Panc1 (cell line): ENCODE measurements around the gene EPB41L5.
"Not testable (repeated sequence)": the region's sequence is repeated elsewhere in the genome, so short reads cannot be mapped to it uniquely, and the experiment has no call there.

Experiments used
- CTCF ChIP-seq: fragments of 450-650 bp; IDR thresholded peaks from 2 replicates; pipeline ENCODE4 v1.5.1; 2017; ENCODE audit warnings: mild to moderate bottlenecking
- POLR2AphosphoS5 ChIP-seq: IDR thresholded peaks from 2 replicates; pipeline ENCODE4 v1.6.1; 2012; ENCODE audit warnings: mild to moderate bottlenecking, low read depth, low read length, moderate library complexity
- REST ChIP-seq, 2 experiments: IDR thresholded peaks; 2 replicates each; pipeline ENCODE4 v1.6.1; 2011 to 2012; ENCODE audit warnings: low read depth in 2 of 2, control low read depth in 1 of 2, low read length in 1 of 2, mild to moderate bottlenecking in 1 of 2, moderate library complexity in 1 of 2; ENCODE audit not compliant: insufficient read depth in 1 of 2

GRCh38 chr2:120022505-120022904, 9.6 kb downstream of the EPB41L5 start:
- not testable (repeated sequence) for TF ChIP-seq CTCF; POLR2AphosphoS5; REST (IDR thresholded peaks at IDR 0.05; ENCODE audit: insufficient read depth in 1 of 2, low read depth in 2 of 2, low read length in 1 of 2)
